ENCODE results near the gene SEC31A.

The SEC31A gene

GRCh38 chr4:82780170-82780751 is 110.7 kb downstream of the SEC31A start:
- H3K9me3 Mint-ChIP-seq: peaks cover 8% of the 10 kb centered on the region
- H3K27ac Mint-ChIP-seq: no peak overlapping the region
- H3K4me3 Mint-ChIP-seq: no peak overlapping the region
- peaks cover 50% of the 10 kb centered on the region for H3K4me1 Mint-ChIP-seq
- TF ChIP-seq, protein P1, sequence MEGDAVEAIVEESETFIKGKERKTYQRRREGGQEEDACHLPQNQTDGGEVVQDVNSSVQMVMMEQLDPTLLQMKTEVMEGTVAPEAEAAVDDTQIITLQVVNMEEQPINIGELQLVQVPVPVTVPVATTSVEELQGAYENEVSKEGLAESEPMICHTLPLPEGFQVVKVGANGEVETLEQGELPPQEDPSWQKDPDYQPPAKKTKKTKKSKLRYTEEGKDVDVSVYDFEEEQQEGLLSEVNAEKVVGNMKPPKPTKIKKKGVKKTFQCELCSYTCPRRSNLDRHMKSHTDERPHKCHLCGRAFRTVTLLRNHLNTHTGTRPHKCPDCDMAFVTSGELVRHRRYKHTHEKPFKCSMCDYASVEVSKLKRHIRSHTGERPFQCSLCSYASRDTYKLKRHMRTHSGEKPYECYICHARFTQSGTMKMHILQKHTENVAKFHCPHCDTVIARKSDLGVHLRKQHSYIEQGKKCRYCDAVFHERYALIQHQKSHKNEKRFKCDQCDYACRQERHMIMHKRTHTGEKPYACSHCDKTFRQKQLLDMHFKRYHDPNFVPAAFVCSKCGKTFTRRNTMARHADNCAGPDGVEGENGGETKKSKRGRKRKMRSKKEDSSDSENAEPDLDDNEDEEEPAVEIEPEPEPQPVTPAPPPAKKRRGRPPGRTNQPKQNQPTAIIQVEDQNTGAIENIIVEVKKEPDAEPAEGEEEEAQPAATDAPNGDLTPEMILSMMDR (IDR thresholded peaks at IDR 0.05): no peak
- DNase-seq: no peak
- peaks cover 5% of the 10 kb centered on the region for H3K36me3 Mint-ChIP-seq (ENCODE audit: low read depth)
- peaks cover 2% of the 10 kb centered on the region for H3K27me3 Mint-ChIP-seq (ENCODE audit: low read depth, poor library complexity)

- H3K9me3 Mint-ChIP-seq: peaks cover 8% of the 10 kb centered on the region
- H3K27ac Mint-ChIP-seq: peak overlapping the region; percentile 68
- peaks cover 4% of the 10 kb centered on the region for H3K27me3 Mint-ChIP-seq (ENCODE audit: low read depth, poor library complexity)
- DNase-seq: no peak
- TF ChIP-seq, protein P1 (IDR thresholded peaks at IDR 0.05): no peak
- no peak overlapping the region for H3K4me3 Mint-ChIP-seq
- peaks cover 52% of the 10 kb centered on the region for H3K4me1 Mint-ChIP-seq
- peaks cover 5% of the 10 kb centered on the region for H3K36me3 Mint-ChIP-seq (ENCODE audit: low read depth)
These were observed 111.9 kb downstream of the SEC31A start for GRCh38 chr4:82779032-82779431.

DNA sequence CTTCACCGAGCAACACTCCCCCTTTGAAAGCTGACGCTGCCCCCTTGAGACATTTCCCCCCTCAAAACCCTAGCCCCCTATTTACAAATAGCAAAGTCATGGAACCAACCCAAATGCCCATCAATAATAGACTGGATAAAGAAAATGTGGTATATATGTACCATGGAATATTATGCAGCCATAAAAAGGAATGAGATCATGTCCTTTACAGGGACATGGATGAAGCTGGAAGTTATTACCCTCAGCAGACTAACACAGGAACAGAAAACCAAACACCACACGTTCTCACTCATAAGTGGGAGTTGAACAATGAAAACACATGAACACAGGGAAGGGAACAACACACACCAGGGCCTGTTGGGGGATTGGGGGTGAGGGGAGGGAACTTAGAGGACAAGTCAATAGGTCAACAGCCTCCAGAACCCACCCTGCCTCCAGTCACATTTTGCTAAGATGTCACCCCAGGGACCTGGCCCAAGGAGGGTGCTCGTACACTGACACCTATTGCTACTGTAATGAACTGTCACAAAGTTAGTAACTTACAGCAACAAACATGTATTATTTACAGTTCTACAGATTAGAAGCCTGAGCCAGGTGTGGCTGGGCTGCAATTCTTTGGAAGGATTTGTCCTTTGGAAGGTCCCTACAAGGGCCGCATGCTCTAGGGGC is 113.0 kb downstream of the SEC31A start:
- H3K4me1 Mint-ChIP-seq: peaks cover 53% of the 10 kb centered on the region
- TF ChIP-seq, protein P1 (IDR thresholded peaks at IDR 0.05): no peak
- no peak overlapping the region for H3K4me3 Mint-ChIP-seq
- H3K27me3 Mint-ChIP-seq (ENCODE audit: low read depth, poor library complexity): peaks cover 4% of the 10 kb centered on the region
- peaks cover 5% of the 10 kb centered on the region for H3K36me3 Mint-ChIP-seq (ENCODE audit: low read depth)
- no peak overlapping the region for H3K27ac Mint-ChIP-seq
- no peak for DNase-seq
- H3K9me3 Mint-ChIP-seq: peaks cover 8% of the 10 kb centered on the region

GRCh38 chr4:82776925-82777542 is 113.9 kb downstream of the SEC31A start:
- peak overlapping the region; percentile 84 for H3K27ac Mint-ChIP-seq
- H3K27me3 Mint-ChIP-seq (ENCODE audit: low read depth, poor library complexity): peaks cover 4% of the 10 kb centered on the region

GRCh38 chr4:82775243-82775642 is 115.7 kb downstream of the SEC31A start:
- H3K36me3 Mint-ChIP-seq (ENCODE audit: low read depth): peaks cover 5% of the 10 kb centered on the region
- H3K4me1 Mint-ChIP-seq: peaks cover 43% of the 10 kb centered on the region
- peaks cover 4% of the 10 kb centered on the region for H3K27me3 Mint-ChIP-seq (ENCODE audit: low read depth, poor library complexity)
- DNase-seq: no peak
- peak overlapping the region; percentile 96 for H3K27ac Mint-ChIP-seq
- H3K4me3 Mint-ChIP-seq: peak overlapping the region; percentile 40
- TF ChIP-seq, protein P1 (IDR thresholded peaks at IDR 0.05): no peak
- peaks cover 8% of the 10 kb centered on the region for H3K9me3 Mint-ChIP-seq

More at GRCh38 chr4:82776925-82777542, 113.9 kb downstream of the SEC31A start:
- peaks cover 8% of the 10 kb centered on the region for H3K9me3 Mint-ChIP-seq
- H3K36me3 Mint-ChIP-seq (ENCODE audit: low read depth): peaks cover 5% of the 10 kb centered on the region
- TF ChIP-seq, protein P1 (IDR thresholded peaks at IDR 0.05): no peak
- H3K4me3 Mint-ChIP-seq: no peak overlapping the region
- peaks cover 46% of the 10 kb centered on the region for H3K4me1 Mint-ChIP-seq
- DNase-seq: no peak
